Measurements from ENCODE around the gene CDH23. TPM values are rescaled to one million over a fixed set of nuclear protein-coding genes. Genes with fewer than 3 reads are reported as not detected.

CDH23 gene
- polyA plus RNA-seq, 1 donor from 2014 or later = 6.6 TPM

GRCh38 chr10:71741671-71742070 is 345.0 kb downstream of the CDH23 start:
- no peaks in the 10 kb centered on the region for H4K20me1 ChIP-seq (ENCODE audit: insufficient read depth)
- H3K9me3 ChIP-seq (ENCODE audit: low read length) = no peaks in the 10 kb centered on the region
- no peak overlapping the region for H3K9ac ChIP-seq (ENCODE audit: low read length)
- no peak overlapping the region for H2AFZ ChIP-seq (ENCODE audit: low read depth, low read length)
- H3K4me2 ChIP-seq (ENCODE audit: low read length) = no peak overlapping the region
- H3K79me2 ChIP-seq (replicated peaks; ENCODE audit: insufficient read depth, low read length) = no peaks in the 10 kb centered on the region
- TF ChIP-seq POLR2AphosphoS5 (IDR thresholded peaks at IDR 0.05) = no peak
- TF ChIP-seq CTCF (IDR thresholded peaks at IDR 0.05; ENCODE audit: poor library complexity, severe bottlenecking) = no peak
- TF ChIP-seq, protein P1, sequence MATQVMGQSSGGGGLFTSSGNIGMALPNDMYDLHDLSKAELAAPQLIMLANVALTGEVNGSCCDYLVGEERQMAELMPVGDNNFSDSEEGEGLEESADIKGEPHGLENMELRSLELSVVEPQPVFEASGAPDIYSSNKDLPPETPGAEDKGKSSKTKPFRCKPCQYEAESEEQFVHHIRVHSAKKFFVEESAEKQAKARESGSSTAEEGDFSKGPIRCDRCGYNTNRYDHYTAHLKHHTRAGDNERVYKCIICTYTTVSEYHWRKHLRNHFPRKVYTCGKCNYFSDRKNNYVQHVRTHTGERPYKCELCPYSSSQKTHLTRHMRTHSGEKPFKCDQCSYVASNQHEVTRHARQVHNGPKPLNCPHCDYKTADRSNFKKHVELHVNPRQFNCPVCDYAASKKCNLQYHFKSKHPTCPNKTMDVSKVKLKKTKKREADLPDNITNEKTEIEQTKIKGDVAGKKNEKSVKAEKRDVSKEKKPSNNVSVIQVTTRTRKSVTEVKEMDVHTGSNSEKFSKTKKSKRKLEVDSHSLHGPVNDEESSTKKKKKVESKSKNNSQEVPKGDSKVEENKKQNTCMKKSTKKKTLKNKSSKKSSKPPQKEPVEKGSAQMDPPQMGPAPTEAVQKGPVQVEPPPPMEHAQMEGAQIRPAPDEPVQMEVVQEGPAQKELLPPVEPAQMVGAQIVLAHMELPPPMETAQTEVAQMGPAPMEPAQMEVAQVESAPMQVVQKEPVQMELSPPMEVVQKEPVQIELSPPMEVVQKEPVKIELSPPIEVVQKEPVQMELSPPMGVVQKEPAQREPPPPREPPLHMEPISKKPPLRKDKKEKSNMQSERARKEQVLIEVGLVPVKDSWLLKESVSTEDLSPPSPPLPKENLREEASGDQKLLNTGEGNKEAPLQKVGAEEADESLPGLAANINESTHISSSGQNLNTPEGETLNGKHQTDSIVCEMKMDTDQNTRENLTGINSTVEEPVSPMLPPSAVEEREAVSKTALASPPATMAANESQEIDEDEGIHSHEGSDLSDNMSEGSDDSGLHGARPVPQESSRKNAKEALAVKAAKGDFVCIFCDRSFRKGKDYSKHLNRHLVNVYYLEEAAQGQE (IDR thresholded peaks at IDR 0.05; ENCODE audit: borderline replicate concordance) = no peak
- TF ChIP-seq EP300 (conservative IDR thresholded peaks at IDR 0.05; ENCODE audit: poor library complexity, severe bottlenecking) = no peak
- no peak for TF ChIP-seq RAD21 (conservative IDR thresholded peaks at IDR 0.05)
- TF ChIP-seq MXI1 (conservative IDR thresholded peaks at IDR 0.05; ENCODE audit: poor library complexity, severe bottlenecking) = no peak
- no peak for TF ChIP-seq EZH2 (IDR thresholded peaks at IDR 0.05; ENCODE audit: borderline replicate concordance, insufficient read depth, low read length, poor library complexity, severe bottlenecking)
- no peak for TF ChIP-seq TAF1 (IDR thresholded peaks at IDR 0.05; ENCODE audit: low read depth)
- H3F3A ChIP-seq (ENCODE audit: insufficient read depth, low read length, poor library complexity, severe bottlenecking) = no peaks in the 10 kb centered on the region
- H3K27ac ChIP-seq (ENCODE audit: low read length) = no peak overlapping the region
- no peak overlapping the region for H3K4me3 ChIP-seq (ENCODE audit: low read length)
- no peaks in the 10 kb centered on the region for H3K9me2 ChIP-seq (ENCODE audit: insufficient read depth, low read length)
- H3K36me3 ChIP-seq (ENCODE audit: insufficient read depth, low read length) = no peaks in the 10 kb centered on the region
- no peaks in the 10 kb centered on the region for H3K27me3 ChIP-seq (ENCODE audit: insufficient read depth, low read depth, low read length)

GRCh38 chr10:71742301-71743088 is 345.8 kb downstream of the CDH23 start:
- Histone ChIP-seq H3K9ac (ENCODE audit: low read length) (no peak overlapping the region), H4K20me1 (ENCODE audit: insufficient read depth) (no peaks in the 10 kb centered on the region), H3K36me3 (ENCODE audit: insufficient read depth, low read length) (no peaks in the 10 kb centered on the region), H3K27me3 (ENCODE audit: insufficient read depth, low read depth, low read length) (no peaks in the 10 kb centered on the region), H3K4me3 (ENCODE audit: low read length) (no peak overlapping the region), H3K4me2 (ENCODE audit: low read length) (no peak overlapping the region), H3K27ac (ENCODE audit: low read length) (no peak overlapping the region), H3K9me2 (ENCODE audit: insufficient read depth, low read length) (no peaks in the 10 kb centered on the region), H3K9me3 (ENCODE audit: low read length) (no peaks in the 10 kb centered on the region), H3K79me2 (replicated peaks; ENCODE audit: insufficient read depth, low read length) (no peaks in the 10 kb centered on the region), H3F3A (ENCODE audit: insufficient read depth, low read length, poor library complexity, severe bottlenecking) (no peaks in the 10 kb centered on the region), H2AFZ (ENCODE audit: low read depth, low read length) (no peak overlapping the region)
- no peak for TF ChIP-seq TAF1 (IDR thresholded peaks at IDR 0.05; ENCODE audit: low read depth)
- TF ChIP-seq EZH2 (IDR thresholded peaks at IDR 0.05; ENCODE audit: borderline replicate concordance, insufficient read depth, low read length, poor library complexity, severe bottlenecking) = no peak
- TF ChIP-seq RAD21 (conservative IDR thresholded peaks at IDR 0.05) = no peak
- TF ChIP-seq, protein P1 (IDR thresholded peaks at IDR 0.05; ENCODE audit: borderline replicate concordance) = no peak
- TF ChIP-seq EP300 (conservative IDR thresholded peaks at IDR 0.05; ENCODE audit: poor library complexity, severe bottlenecking) = no peak
- TF ChIP-seq CTCF (IDR thresholded peaks at IDR 0.05; ENCODE audit: poor library complexity, severe bottlenecking) = no peak
- TF ChIP-seq POLR2AphosphoS5 (IDR thresholded peaks at IDR 0.05) = no peak
- TF ChIP-seq MXI1 (conservative IDR thresholded peaks at IDR 0.05; ENCODE audit: poor library complexity, severe bottlenecking) = no peak
- no peak for TF ChIP-seq SMC3 (conservative IDR thresholded peaks at IDR 0.05; ENCODE audit: poor library complexity)

Measured in neural cell (in vitro differentiated cells).